GM18508 (cell line): ENCODE data around the gene TRAF5.
"Not testable (repeated sequence)": the region's sequence is repeated elsewhere in the genome, so short reads cannot be mapped to it uniquely, and the experiment has no call there.

ENCODE experiments used
- ATAC-seq: cut with Tn5 transposase; IDR thresholded peaks from one replicate; pipeline ENCODE4 v1.9.1; 2021; ENCODE audit warnings: moderate number of reproducible peaks; ENCODE audit not compliant: insufficient read depth, unreplicated experiment

Gene TRAF5

GRCh38 chr1:211326528-211327345 lies at the start of gene TRAF5:
Gene TRAF5, plus strand, starts transcription at chr1:211326833. Its CDS starts 26,407 bp downstream, at chr1:211353240.
- ATAC-seq = no peak

- no peak for ATAC-seq
Measured at GRCh38 chr1:211279340-211279739, 47.3 kb upstream of the TRAF5 start.

GRCh38 chr1:211280910-211281309 lies 45.7 kb upstream of the TRAF5 start:
- ATAC-seq = no peak

GRCh38 chr1:211281320-211282022 lies 45.2 kb upstream of the TRAF5 start:
- no peak for ATAC-seq

GRCh38 chr1:211282023-211282373 lies 44.6 kb upstream of the TRAF5 start:
- ATAC-seq = no peak

- ATAC-seq = no peak
Measured at GRCh38 chr1:211285196-211285595, 41.4 kb upstream of the TRAF5 start.

- ATAC-seq = no peak
Measured at GRCh38 chr1:211287218-211287617, 39.4 kb upstream of the TRAF5 start.

- no peak for ATAC-seq
Measured at GRCh38 chr1:211292411-211292810, 34.2 kb upstream of the TRAF5 start.

- ATAC-seq = no peak
Measured at GRCh38 chr1:211296396-211296795, 30.2 kb upstream of the TRAF5 start.

GRCh38 chr1:211305044-211305443 lies 21.6 kb upstream of the TRAF5 start:
- ATAC-seq = peak; percentile 91

GRCh38 chr1:211309617-211310016 lies 17.0 kb upstream of the TRAF5 start:
- ATAC-seq = no peak

GRCh38 chr1:211313392-211313791 lies 13.2 kb upstream of the TRAF5 start:
- no peak for ATAC-seq

- ATAC-seq = no peak
Measured at GRCh38 chr1:211318576-211319280, 7.9 kb upstream of the TRAF5 start.

GRCh38 chr1:211319892-211320291 lies 6.7 kb upstream of the TRAF5 start:
- ATAC-seq = no peak

GRCh38 chr1:211320980-211321379 lies 5.7 kb upstream of the TRAF5 start:
- ATAC-seq = no peak

GRCh38 chr1:211321646-211322045 lies 5.0 kb upstream of the TRAF5 start:
- not testable (repeated sequence) for ATAC-seq

GRCh38 chr1:211323156-211324063 lies 3.2 kb upstream of the TRAF5 start:
- peak; percentile 39 for ATAC-seq

- no peak for ATAC-seq
Measured at GRCh38 chr1:211324992-211325775, 1.4 kb upstream of the TRAF5 start.

GRCh38 chr1:211326140-211326527 lies 499 bp upstream of the TRAF5 start:
- ATAC-seq = no peak
